ENCODE results near the gene ASRGL1.
A peak's percentile ranks its signal among the peaks of the same experiment; 100 is the strongest.

The ASRGL1 gene

GRCh38 chr11:62394825-62395538, 57.7 kb downstream of the ASRGL1 start:
- DNase-seq = peak; percentile 40

GRCh38 chr11:62395885-62396551, 58.8 kb downstream of the ASRGL1 start:
- DNase-seq = no peak

GRCh38 chr11:62398011-62398994, 61.1 kb downstream of the ASRGL1 start:
- DNase-seq = no peak

GRCh38 chr11:62399172-62399877, 62.1 kb downstream of the ASRGL1 start:
- no peak for DNase-seq

GRCh38 chr11:62399878-62400266, 62.6 kb downstream of the ASRGL1 start:
- DNase-seq = no peak

GRCh38 chr11:62400281-62400680, 63.0 kb downstream of the ASRGL1 start:
- no peak for DNase-seq

GRCh38 chr11:62400760-62401159, 63.5 kb downstream of the ASRGL1 start:
- no peak for DNase-seq

- DNase-seq = no peak
These were observed 64.1 kb downstream of the ASRGL1 start for GRCh38 chr11:62401356-62401755.

GRCh38 chr11:62401811-62402210, 64.6 kb downstream of the ASRGL1 start:
- DNase-seq = no peak

GRCh38 chr11:62402226-62402959, 65.1 kb downstream of the ASRGL1 start:
- DNase-seq = peak; percentile 38

GRCh38 chr11:62402960-62403730, 65.9 kb downstream of the ASRGL1 start:
- no peak for DNase-seq

GRCh38 chr11:62404435-62404834, 67.2 kb downstream of the ASRGL1 start:
- DNase-seq = no peak

GRCh38 chr11:62404901-62405300, 67.7 kb downstream of the ASRGL1 start:
- DNase-seq = no peak

- DNase-seq = no peak
These were observed 68.8 kb downstream of the ASRGL1 start for GRCh38 chr11:62406034-62406433.

- DNase-seq = no peak
These were observed 72.6 kb downstream of the ASRGL1 start for GRCh38 chr11:62409831-62410230.

GRCh38 chr11:62410972-62411371, 73.7 kb downstream of the ASRGL1 start:
- DNase-seq = no peak

- DNase-seq = no peak
These were observed 74.3 kb downstream of the ASRGL1 start for GRCh38 chr11:62411524-62411923.

GRCh38 chr11:62413060-62413696, 75.9 kb downstream of the ASRGL1 start:
- DNase-seq = no peak

GRCh38 chr11:62416596-62416995, 79.3 kb downstream of the ASRGL1 start:
- no peak for DNase-seq

- no peak for DNase-seq
These were observed 80.9 kb downstream of the ASRGL1 start for GRCh38 chr11:62418136-62418535.

GRCh38 chr11:62418733-62419132, 81.5 kb downstream of the ASRGL1 start, which contains the start of gene SCGB1A1:
Gene SCGB1A1 (plus strand): TSS chr11:62419033. CDS start chr11:62419096, 63 bp downstream.
- DNase-seq = no peak

All from activated T-cell treated with anti-CD3 and anti-CD28 coated beads for 4 hours (primary cell).